ENCODE data around the gene HNRNPH1.

GRCh38 chr5:179599100-179599499 is 24.4 kb downstream of the HNRNPH1 start:
- no peak for TF ChIP-seq CTCF (IDR thresholded peaks at IDR 0.05; ENCODE audit: low read depth, low read length, missing input control)
- TF ChIP-seq SP1 (IDR thresholded peaks at IDR 0.05) = no peak
- TF ChIP-seq EGR1 (IDR thresholded peaks at IDR 0.05; ENCODE audit: low read depth in 2 of 2) = no peak
- no peak for TF ChIP-seq ATF3 (IDR thresholded peaks at IDR 0.05)
- TF ChIP-seq RAD21 (IDR thresholded peaks at IDR 0.05) = no peak
- TF ChIP-seq YY1 (IDR thresholded peaks at IDR 0.05) = no peak
- TF ChIP-seq MAX (IDR thresholded peaks at IDR 0.05) = no peak
- TF ChIP-seq REST (IDR thresholded peaks at IDR 0.05) = no peak
- no peak for TF ChIP-seq NR2F2 (IDR thresholded peaks at IDR 0.05)
- TF ChIP-seq JUND (IDR thresholded peaks at IDR 0.05) = no peak
- TF ChIP-seq GABPA (IDR thresholded peaks at IDR 0.05 in 1 of 2, conservative IDR thresholded peaks at IDR 0.05 in 1 of 2) = no peak
- TF ChIP-seq TAF1 (conservative IDR thresholded peaks at IDR 0.05) = no peak

Measured in liver (tissue), 3 donors.